DMS79 (cell line): Measurements from ENCODE around the gene VCY1B.
"Not testable (repeated sequence)": the region's sequence is repeated elsewhere in the genome, so short reads cannot be mapped to it uniquely, and the experiment has no call there.

Experiments
- DNase-seq: peaks from one replicate; lab custom pipeline; 2025; lab: John Stamatoyannopoulos, UW

Gene VCY1B

GRCh38 chrY:14055927-14056326, at the start of gene VCY1B:
Gene VCY1B, plus strand, starts transcription at chrY:14056227. Its CDS starts 63 bp downstream, at chrY:14056290.
- not testable (repeated sequence) for DNase-seq

DNA sequence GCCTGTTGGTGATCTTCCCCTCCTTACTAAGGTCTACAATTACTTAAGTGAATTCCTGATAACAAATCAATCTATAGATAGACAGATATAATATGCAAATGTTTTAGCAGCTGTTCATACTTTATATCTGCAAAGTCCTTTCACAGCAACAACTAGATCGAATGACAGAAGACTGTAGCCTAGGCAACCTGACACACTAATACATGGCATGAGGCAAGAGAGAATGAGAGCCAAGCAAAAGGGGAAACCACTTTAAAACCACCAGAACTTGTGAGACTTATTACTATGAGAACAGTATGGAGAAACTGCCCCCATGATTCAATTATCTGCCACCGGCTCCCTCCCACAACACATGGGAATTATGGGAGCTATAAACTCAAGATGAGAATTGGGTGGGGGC, 44.1 kb upstream of the VCY1B start:
- DNase-seq = not testable (repeated sequence)

DNA sequence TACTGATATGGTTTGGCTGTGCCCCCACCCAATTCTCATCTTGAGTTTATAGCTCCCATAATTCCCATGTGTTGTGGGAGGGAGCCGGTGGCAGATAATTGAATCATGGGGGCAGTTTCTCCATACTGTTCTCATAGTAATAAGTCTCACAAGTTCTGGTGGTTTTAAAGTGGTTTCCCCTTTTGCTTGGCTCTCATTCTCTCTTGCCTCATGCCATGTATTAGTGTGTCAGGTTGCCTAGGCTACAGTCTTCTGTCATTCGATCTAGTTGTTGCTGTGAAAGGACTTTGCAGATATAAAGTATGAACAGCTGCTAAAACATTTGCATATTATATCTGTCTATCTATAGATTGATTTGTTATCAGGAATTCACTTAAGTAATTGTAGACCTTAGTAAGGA, 25.6 kb upstream of the VCY1B start:
- not testable (repeated sequence) for DNase-seq

GRCh38 chrY:14085877-14086276, 29.9 kb downstream of the VCY1B start:
- no peak for DNase-seq
